ENCODE data around the gene LGR6.

The LGR6 gene

DNA sequence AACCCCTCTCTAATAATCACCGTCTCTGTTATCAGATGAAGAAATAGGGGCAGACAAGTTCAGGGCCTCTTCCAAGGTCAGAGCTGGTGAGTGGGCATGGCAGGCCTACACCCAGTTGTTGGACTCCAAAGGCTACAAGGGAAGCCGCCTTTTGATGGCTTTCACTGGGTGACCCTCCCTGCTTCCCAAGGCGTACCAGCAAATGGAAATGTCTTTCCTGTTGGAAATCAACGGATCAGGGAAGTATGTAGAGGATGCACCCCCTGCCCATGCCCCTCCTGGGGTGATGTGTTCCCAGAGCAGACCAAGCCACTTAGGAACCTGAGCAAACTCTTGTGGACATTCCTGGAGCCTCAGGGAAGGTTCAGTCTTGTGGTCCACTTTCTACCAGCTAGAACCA, 47.4 kb downstream of the LGR6 start:
- no peaks in the 10 kb centered on the region for H3K4me1 ChIP-seq (ENCODE audit: insufficient read depth, low read length, severe bottlenecking)
- H4K20me1 ChIP-seq (ENCODE audit: insufficient read depth, low read length), result no peaks in the 10 kb centered on the region
- no peak overlapping the region for H3K27ac ChIP-seq (ENCODE audit: low read depth, low read length, poor library complexity, severe bottlenecking)
- H3K27me3 ChIP-seq (ENCODE audit: insufficient read depth, low read length), result no peaks in the 10 kb centered on the region; the same call in 1 of the 2 replicates
- H3K9me2 ChIP-seq (ENCODE audit: low read depth, low read length), result no peaks in the 10 kb centered on the region
- no peak for TF ChIP-seq EZH2 (IDR thresholded peaks at IDR 0.05; ENCODE audit: borderline replicate concordance, low read length)
- TF ChIP-seq CTCF (IDR thresholded peaks at IDR 0.05; ENCODE audit: low read length), result no peak
- no peaks in the 10 kb centered on the region for H3F3A ChIP-seq (ENCODE audit: insufficient read depth, low read length)
- H2AFZ ChIP-seq (ENCODE audit: low read length), result no peak overlapping the region
- no peaks in the 10 kb centered on the region for H3K36me3 ChIP-seq (ENCODE audit: insufficient read depth, low read length)
- H3K79me2 ChIP-seq (ENCODE audit: insufficient read depth, low read length), result no peaks in the 10 kb centered on the region
- no peaks in the 10 kb centered on the region for H3K9me3 ChIP-seq (ENCODE audit: low read length)
- no peak overlapping the region for H3K4me3 ChIP-seq (ENCODE audit: low read depth, low read length, poor library complexity, severe bottlenecking)
- H3K4me2 ChIP-seq (ENCODE audit: low read length), result no peak overlapping the region
- no peak overlapping the region for H3K9ac ChIP-seq (ENCODE audit: low read length)

DNA sequence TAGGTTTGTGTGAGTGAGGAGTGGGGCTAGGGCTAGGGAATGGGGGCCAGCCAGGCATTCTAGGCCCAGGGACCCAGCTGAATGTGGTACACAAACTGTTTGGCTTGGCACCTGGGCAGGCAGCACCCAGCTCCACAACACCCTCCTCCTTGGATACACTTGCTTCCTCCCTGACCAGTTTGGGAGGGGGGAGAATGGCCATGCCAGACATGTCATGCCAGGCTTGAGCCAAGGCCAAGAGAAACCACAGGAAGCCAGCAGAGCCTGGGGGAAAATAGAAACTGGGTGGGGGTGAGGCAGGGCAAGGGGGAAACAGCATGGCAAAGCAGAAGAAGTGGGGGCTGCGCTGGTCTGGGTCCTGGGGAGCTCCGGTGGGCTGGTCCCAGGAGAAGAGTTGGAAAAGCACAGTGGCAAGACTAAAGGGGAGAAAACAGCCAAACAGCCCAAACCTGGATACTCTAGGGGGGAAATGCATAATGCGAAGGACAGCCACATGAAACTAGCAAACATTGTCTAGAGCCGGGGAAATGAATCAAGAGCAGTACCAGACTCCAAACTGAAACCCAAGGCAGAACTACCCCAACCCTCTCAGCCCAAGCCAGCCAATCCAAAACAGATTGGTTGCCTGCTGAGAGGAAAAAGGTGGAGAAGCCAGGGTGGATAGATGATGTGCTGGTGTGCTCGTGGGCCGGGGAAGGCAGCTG, 47.9 kb downstream of the LGR6 start:
- no peak for TF ChIP-seq CTCF (IDR thresholded peaks at IDR 0.05; ENCODE audit: low read length)
- TF ChIP-seq EZH2 (IDR thresholded peaks at IDR 0.05; ENCODE audit: borderline replicate concordance, low read length), result no peak
- Histone ChIP-seq H3K4me3 (ENCODE audit: low read depth, low read length, poor library complexity, severe bottlenecking) (no peak overlapping the region), H3K27ac (ENCODE audit: low read depth, low read length, poor library complexity, severe bottlenecking) (no peak overlapping the region), H3K9ac (ENCODE audit: low read length) (no peak overlapping the region), H2AFZ (ENCODE audit: low read length) (no peak overlapping the region), H3K36me3 (ENCODE audit: insufficient read depth, low read length) (no peaks in the 10 kb centered on the region), H3K9me3 (ENCODE audit: low read length) (no peaks in the 10 kb centered on the region), H3K27me3 (ENCODE audit: insufficient read depth, low read length) (no peaks in the 10 kb centered on the region; the same call in 1 of the 2 replicates), H3F3A (ENCODE audit: insufficient read depth, low read length) (no peaks in the 10 kb centered on the region), H3K9me2 (ENCODE audit: low read depth, low read length) (no peaks in the 10 kb centered on the region), H3K79me2 (ENCODE audit: insufficient read depth, low read length) (no peaks in the 10 kb centered on the region), H3K4me1 (ENCODE audit: insufficient read depth, low read length, severe bottlenecking) (no peaks in the 10 kb centered on the region), H4K20me1 (ENCODE audit: insufficient read depth, low read length) (no peaks in the 10 kb centered on the region), H3K4me2 (ENCODE audit: low read length) (no peak overlapping the region)

DNA sequence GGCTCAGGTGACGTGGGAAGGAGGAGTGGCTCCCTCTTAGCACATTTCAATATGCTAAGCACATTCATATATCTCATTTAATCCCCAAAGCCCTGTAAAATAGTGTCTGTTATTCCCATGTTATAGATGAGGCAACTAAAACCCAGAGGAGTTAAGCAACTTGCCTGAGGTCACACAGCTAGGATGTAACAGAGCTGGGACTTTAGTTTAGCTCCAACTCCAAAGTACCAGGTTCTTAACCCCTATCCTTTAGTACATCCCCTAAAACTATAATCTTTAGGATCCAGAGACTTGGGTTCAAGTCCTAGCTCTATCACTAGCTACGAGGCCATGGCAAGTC, 48.5 kb downstream of the LGR6 start:
- no peaks in the 10 kb centered on the region for H3K36me3 ChIP-seq (ENCODE audit: insufficient read depth, low read length)
- no peaks in the 10 kb centered on the region; the same call in 1 of the 2 replicates for H3K27me3 ChIP-seq (ENCODE audit: insufficient read depth, low read length)
- H3K9me3 ChIP-seq (ENCODE audit: low read length), result no peaks in the 10 kb centered on the region
- H3K27ac ChIP-seq (ENCODE audit: low read depth, low read length, poor library complexity, severe bottlenecking), result no peak overlapping the region
- H3K4me2 ChIP-seq (ENCODE audit: low read length), result no peak overlapping the region
- no peak for TF ChIP-seq CTCF (IDR thresholded peaks at IDR 0.05; ENCODE audit: low read length)
- TF ChIP-seq EZH2 (IDR thresholded peaks at IDR 0.05; ENCODE audit: borderline replicate concordance, low read length), result no peak
- H3K4me3 ChIP-seq (ENCODE audit: low read depth, low read length, poor library complexity, severe bottlenecking), result no peak overlapping the region
- H3K9ac ChIP-seq (ENCODE audit: low read length), result no peak overlapping the region
- no peaks in the 10 kb centered on the region for H3K79me2 ChIP-seq (ENCODE audit: insufficient read depth, low read length)
- H3F3A ChIP-seq (ENCODE audit: insufficient read depth, low read length), result no peaks in the 10 kb centered on the region
- no peaks in the 10 kb centered on the region for H3K9me2 ChIP-seq (ENCODE audit: low read depth, low read length)
- H2AFZ ChIP-seq (ENCODE audit: low read length), result no peak overlapping the region
- no peaks in the 10 kb centered on the region for H4K20me1 ChIP-seq (ENCODE audit: insufficient read depth, low read length)
- H3K4me1 ChIP-seq (ENCODE audit: insufficient read depth, low read length, severe bottlenecking), result no peaks in the 10 kb centered on the region

Data from OCI-LY1 (cell line).